HG03159 (cell line): ENCODE results near the gene MAN1A2.

ENCODE experiments used
- ATAC-seq: cut with Tn5 transposase; IDR thresholded peaks from one replicate; pipeline ENCODE4 v1.9.1; 2021; ENCODE audit warnings: mild to moderate bottlenecking, moderate library complexity; ENCODE audit not compliant: unreplicated experiment

Gene MAN1A2

GRCh38 chr1:117481410-117481809, 114.2 kb downstream of the MAN1A2 start:
- ATAC-seq, result no peak

- no peak for ATAC-seq
These were observed 126.7 kb downstream of the MAN1A2 start for GRCh38 chr1:117493906-117494305.

- no peak for ATAC-seq
These were observed 127.8 kb downstream of the MAN1A2 start for GRCh38 chr1:117495068-117495467.

- no peak for ATAC-seq
These were observed 131.8 kb downstream of the MAN1A2 start for GRCh38 chr1:117499071-117499470.

GRCh38 chr1:117500584-117500983, 133.3 kb downstream of the MAN1A2 start:
- no peak for ATAC-seq

GRCh38 chr1:117501281-117501680, 134.0 kb downstream of the MAN1A2 start:
- ATAC-seq, result no peak

- no peak for ATAC-seq
These were observed 144.0 kb downstream of the MAN1A2 start for GRCh38 chr1:117511273-117511672.

- no peak for ATAC-seq
These were observed 145.6 kb downstream of the MAN1A2 start for GRCh38 chr1:117512728-117513321.

GRCh38 chr1:117523111-117523510, 155.9 kb downstream of the MAN1A2 start:
- ATAC-seq, result no peak

GRCh38 chr1:117527074-117527473, 159.8 kb downstream of the MAN1A2 start:
- ATAC-seq, result no peak

- no peak for ATAC-seq
These were observed 160.4 kb downstream of the MAN1A2 start for GRCh38 chr1:117527566-117528102.

- ATAC-seq, result no peak
These were observed 162.4 kb downstream of the MAN1A2 start for GRCh38 chr1:117529683-117530082.

GRCh38 chr1:117531222-117531621, 164.0 kb downstream of the MAN1A2 start:
- no peak for ATAC-seq

- ATAC-seq, result peak; percentile 80
These were observed 167.8 kb downstream of the MAN1A2 start for GRCh38 chr1:117534995-117535467.

- no peak for ATAC-seq
These were observed 168.6 kb downstream of the MAN1A2 start for GRCh38 chr1:117535821-117536220.

- no peak for ATAC-seq
These were observed 170.2 kb downstream of the MAN1A2 start for GRCh38 chr1:117537291-117537920.

- no peak for ATAC-seq
These were observed 173.3 kb downstream of the MAN1A2 start for GRCh38 chr1:117540532-117540931.

GRCh38 chr1:117541003-117541402, 173.8 kb downstream of the MAN1A2 start:
- no peak for ATAC-seq

- no peak for ATAC-seq
These were observed 174.3 kb downstream of the MAN1A2 start for GRCh38 chr1:117541585-117541984.

- no peak for ATAC-seq
These were observed 177.4 kb downstream of the MAN1A2 start for GRCh38 chr1:117544509-117545109.

GRCh38 chr1:117546467-117546866, 179.2 kb downstream of the MAN1A2 start:
- no peak for ATAC-seq

- ATAC-seq, result no peak
These were observed 186.2 kb downstream of the MAN1A2 start for GRCh38 chr1:117553471-117553870.
